Measurements from ENCODE around the gene RTN1.

DNA sequence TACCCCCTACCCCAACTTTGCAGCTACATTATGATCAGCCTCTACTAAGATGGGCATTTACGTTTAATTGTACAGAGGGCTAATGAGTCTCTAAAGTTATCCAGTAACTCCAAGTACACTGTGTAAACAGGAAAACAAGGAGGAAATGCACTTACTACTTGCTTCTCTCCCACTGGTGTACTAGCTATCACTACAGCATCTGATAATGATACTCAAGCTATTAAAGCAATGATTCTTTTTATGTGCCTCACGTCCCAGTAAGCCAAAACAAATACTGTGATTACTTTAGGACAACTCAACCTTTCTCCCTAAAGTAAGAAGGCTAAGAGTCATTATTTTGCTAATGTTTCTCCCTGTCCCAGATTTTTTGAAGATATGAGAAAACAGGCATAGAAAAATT lies 165.3 kb downstream of the RTN1 start:
- TF ChIP-seq PAX8 (IDR thresholded peaks at IDR 0.05) = no peak
- TF ChIP-seq SP1 (IDR thresholded peaks at IDR 0.05; ENCODE audit: low read depth, low read length) = no peak
- TF ChIP-seq, protein P1, sequence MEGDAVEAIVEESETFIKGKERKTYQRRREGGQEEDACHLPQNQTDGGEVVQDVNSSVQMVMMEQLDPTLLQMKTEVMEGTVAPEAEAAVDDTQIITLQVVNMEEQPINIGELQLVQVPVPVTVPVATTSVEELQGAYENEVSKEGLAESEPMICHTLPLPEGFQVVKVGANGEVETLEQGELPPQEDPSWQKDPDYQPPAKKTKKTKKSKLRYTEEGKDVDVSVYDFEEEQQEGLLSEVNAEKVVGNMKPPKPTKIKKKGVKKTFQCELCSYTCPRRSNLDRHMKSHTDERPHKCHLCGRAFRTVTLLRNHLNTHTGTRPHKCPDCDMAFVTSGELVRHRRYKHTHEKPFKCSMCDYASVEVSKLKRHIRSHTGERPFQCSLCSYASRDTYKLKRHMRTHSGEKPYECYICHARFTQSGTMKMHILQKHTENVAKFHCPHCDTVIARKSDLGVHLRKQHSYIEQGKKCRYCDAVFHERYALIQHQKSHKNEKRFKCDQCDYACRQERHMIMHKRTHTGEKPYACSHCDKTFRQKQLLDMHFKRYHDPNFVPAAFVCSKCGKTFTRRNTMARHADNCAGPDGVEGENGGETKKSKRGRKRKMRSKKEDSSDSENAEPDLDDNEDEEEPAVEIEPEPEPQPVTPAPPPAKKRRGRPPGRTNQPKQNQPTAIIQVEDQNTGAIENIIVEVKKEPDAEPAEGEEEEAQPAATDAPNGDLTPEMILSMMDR (IDR thresholded peaks at IDR 0.05 in 2 of 3, conservative IDR thresholded peaks at IDR 0.05 in 1 of 3; ENCODE audit: control insufficient read depth in 2 of 3, extremely low read depth in 1 of 3, insufficient read depth in 1 of 3, low read depth in 3 of 3, low read length in 3 of 3) = no peak
- TF ChIP-seq BCL11A (IDR thresholded peaks at IDR 0.05; ENCODE audit: low read depth, low read length) = no peak
- no peak for TF ChIP-seq ZZZ3 (IDR thresholded peaks at IDR 0.05; ENCODE audit: control insufficient read depth, insufficient read length, low read depth)
- TF ChIP-seq, protein P2, sequence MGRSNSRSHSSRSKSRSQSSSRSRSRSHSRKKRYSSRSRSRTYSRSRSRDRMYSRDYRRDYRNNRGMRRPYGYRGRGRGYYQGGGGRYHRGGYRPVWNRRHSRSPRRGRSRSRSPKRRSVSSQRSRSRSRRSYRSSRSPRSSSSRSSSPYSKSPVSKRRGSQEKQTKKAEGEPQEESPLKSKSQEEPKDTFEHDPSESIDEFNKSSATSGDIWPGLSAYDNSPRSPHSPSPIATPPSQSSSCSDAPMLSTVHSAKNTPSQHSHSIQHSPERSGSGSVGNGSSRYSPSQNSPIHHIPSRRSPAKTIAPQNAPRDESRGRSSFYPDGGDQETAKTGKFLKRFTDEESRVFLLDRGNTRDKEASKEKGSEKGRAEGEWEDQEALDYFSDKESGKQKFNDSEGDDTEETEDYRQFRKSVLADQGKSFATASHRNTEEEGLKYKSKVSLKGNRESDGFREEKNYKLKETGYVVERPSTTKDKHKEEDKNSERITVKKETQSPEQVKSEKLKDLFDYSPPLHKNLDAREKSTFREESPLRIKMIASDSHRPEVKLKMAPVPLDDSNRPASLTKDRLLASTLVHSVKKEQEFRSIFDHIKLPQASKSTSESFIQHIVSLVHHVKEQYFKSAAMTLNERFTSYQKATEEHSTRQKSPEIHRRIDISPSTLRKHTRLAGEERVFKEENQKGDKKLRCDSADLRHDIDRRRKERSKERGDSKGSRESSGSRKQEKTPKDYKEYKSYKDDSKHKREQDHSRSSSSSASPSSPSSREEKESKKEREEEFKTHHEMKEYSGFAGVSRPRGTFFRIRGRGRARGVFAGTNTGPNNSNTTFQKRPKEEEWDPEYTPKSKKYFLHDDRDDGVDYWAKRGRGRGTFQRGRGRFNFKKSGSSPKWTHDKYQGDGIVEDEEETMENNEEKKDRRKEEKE (IDR thresholded peaks at IDR 0.05) = no peak
- TF ChIP-seq, protein P3, sequence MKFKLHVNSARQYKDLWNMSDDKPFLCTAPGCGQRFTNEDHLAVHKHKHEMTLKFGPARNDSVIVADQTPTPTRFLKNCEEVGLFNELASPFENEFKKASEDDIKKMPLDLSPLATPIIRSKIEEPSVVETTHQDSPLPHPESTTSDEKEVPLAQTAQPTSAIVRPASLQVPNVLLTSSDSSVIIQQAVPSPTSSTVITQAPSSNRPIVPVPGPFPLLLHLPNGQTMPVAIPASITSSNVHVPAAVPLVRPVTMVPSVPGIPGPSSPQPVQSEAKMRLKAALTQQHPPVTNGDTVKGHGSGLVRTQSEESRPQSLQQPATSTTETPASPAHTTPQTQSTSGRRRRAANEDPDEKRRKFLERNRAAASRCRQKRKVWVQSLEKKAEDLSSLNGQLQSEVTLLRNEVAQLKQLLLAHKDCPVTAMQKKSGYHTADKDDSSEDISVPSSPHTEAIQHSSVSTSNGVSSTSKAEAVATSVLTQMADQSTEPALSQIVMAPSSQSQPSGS (IDR thresholded peaks at IDR 0.05; ENCODE audit: low read length) = no peak
- TF ChIP-seq POLR2AphosphoS5 (IDR thresholded peaks at IDR 0.05; ENCODE audit: low read length) = no peak
